ENCODE measurements around the gene TNIK. TPM values are rescaled to one million over a fixed set of nuclear protein-coding genes. Genes with fewer than 3 reads are reported as not detected.

The TNIK gene
- total and polyA plus RNA-seq, 10 of the 15 experiments (the other 5 are each of a cell fraction or from before 2014, with no cell fraction given), result 13.9 to 74.3 (median 48.2) TPM

- TF ChIP-seq ZNF592 (IDR thresholded peaks at IDR 0.05) (no peak), ZNF622 (IDR thresholded peaks at IDR 0.05) (no peak), JUND (IDR thresholded peaks at IDR 0.05; ENCODE audit: low read depth, low read length) (no peak), RBBP5 (conservative IDR thresholded peaks at IDR 0.05) (no peak)
These were observed 7.9 kb downstream of the TNIK start (continued) for GRCh38 chr3:171452328-171452727.

- Histone ChIP-seq H3K27me3 (replicated peaks in 1 of 2; ENCODE audit: control insufficient read depth in 2 of 2, insufficient read depth in 2 of 2, low read length in 1 of 2) (no peaks in the 10 kb centered on the region), H3K9ac (ENCODE audit: control insufficient read depth, insufficient read depth, low read length) (no peak overlapping the region), H4K20me1 (ENCODE audit: control insufficient read depth, insufficient read depth) (peaks cover 2% of the 10 kb centered on the region), H2AFZ (ENCODE audit: control insufficient read depth, low read depth, low read length) (no peak overlapping the region), H3K79me2 (ENCODE audit: control insufficient read depth, insufficient read depth, low read length) (peaks cover 84% of the 10 kb centered on the region), H3K4me1 (ENCODE audit: control insufficient read depth, insufficient read depth, low read length) (peaks cover 21% of the 10 kb centered on the region), H3K4me3 (0 out of 2 replicates have a peak overlapping the region, but pooled peaks have one; percentile 15), H3K4me2 (ENCODE audit: control insufficient read depth, insufficient read depth) (peak overlapping the region; percentile 3; the same call in 1 of the 2 replicates), H3K9me3 (replicated peaks; ENCODE audit: control insufficient read depth, insufficient read depth, low read length) (no peaks in the 10 kb centered on the region), H3K27ac (ENCODE audit: control insufficient read depth, insufficient read depth) (no peak overlapping the region), H3K36me3 (ENCODE audit: control insufficient read depth in 2 of 2, insufficient read depth in 2 of 2, low read length in 1 of 2) (peaks cover 0 to 6% of the 10 kb centered on the region in 2 experiments; a peak in 1 of 4 replicates)
- in situ Hi-C loops (cut with MboI), result no loop called here
- RAD21 ChIA-PET (ENCODE audit: unreplicated experiment), result interaction anchor here (0.7 to 2.1 kb wide), 15 partner anchors 9 to 265 kb away, joined by 3 to 11 read pairs (median 4); no protein-coding TSS in a partner anchor
- SMC1A ChIA-PET (ENCODE audit: uncharacterized antibody, unreplicated experiment), result interaction anchor here (0.6 to 3.7 kb wide), 30 partner anchors 9 to 337 kb away, joined by 3 to 30 read pairs (median 4); partner anchors contain the start of gene TNIK
- WGBS (ENCODE audit: insufficient coverage, insufficient replicate concordance, low lambda C conversion rate, missing lambda C conversion rate), result 97% methylated on average over 5 of the region's 5 CpGs
- no TSS peak for BruUV-seq (replicated peaks)
- intact Hi-C loops (cut with micrococcal nuclease; ENCODE audit: unreplicated experiment), result loop anchor here (5.0 kb wide), 1 partner anchor 290 kb away; no protein-coding TSS in a partner anchor
- no peak for ATAC-seq
- no peak for DNase-seq (ENCODE audit: low read depth, low spot score)
- POLR2A ChIA-PET, result interaction anchor here (0.6 to 1.6 kb wide), 8 partner anchors 9 to 159 kb away, joined by 3 to 7 read pairs (median 4); no protein-coding TSS in a partner anchor
- no peak for FAIRE-seq
- CTCF ChIA-PET, result interaction anchor here (0.7 to 3.1 kb wide), 19 partner anchors 9 to 377 kb away, joined by 3 to 11 read pairs (median 4); no protein-coding TSS in a partner anchor
- TF ChIP-seq DPF2 (IDR thresholded peaks at IDR 0.05) (no peak), TAF1 (IDR thresholded peaks at IDR 0.05; ENCODE audit: borderline replicate concordance, low read depth, low read length) (no peak), SREBF2 (IDR thresholded peaks at IDR 0.05; ENCODE audit: low read length) (no peak), MYC (IDR thresholded peaks at IDR 0.05; ENCODE audit: insufficient read depth, insufficient read length, insufficient replicate concordance, low read length, severe bottlenecking) (no peak), ZNF24 (IDR thresholded peaks at IDR 0.05) (no peak), MAX (IDR thresholded peaks at IDR 0.05; ENCODE audit: low read depth, low read length) (no peak), YY1 (IDR thresholded peaks at IDR 0.05; ENCODE audit: low read depth, low read length) (no peak), NFXL1 (IDR thresholded peaks at IDR 0.05; ENCODE audit: borderline replicate concordance) (no peak), ZNF217 (IDR thresholded peaks at IDR 0.05) (no peak), FOS (IDR thresholded peaks at IDR 0.05; ENCODE audit: borderline replicate concordance, extremely low read depth, insufficient read length) (no peak), ZBTB40 (IDR thresholded peaks at IDR 0.05; ENCODE audit: borderline replicate concordance) (no peak)
These were observed 8.3 kb downstream of the TNIK start for GRCh38 chr3:171451915-171452314.

Measured in GM12878 (cell line).